SW 1271 (cell line): Measurements from ENCODE around the gene KRTAP10-10.
"Not testable (repeated sequence)": the region's sequence is repeated elsewhere in the genome, so short reads cannot be mapped to it uniquely, and the experiment has no call there.

ENCODE experiments used
- DNase-seq, 2 experiments: peaks; one replicate each; lab custom pipeline; 2025; lab: John Stamatoyannopoulos, UW

The KRTAP10-10 gene

DNA sequence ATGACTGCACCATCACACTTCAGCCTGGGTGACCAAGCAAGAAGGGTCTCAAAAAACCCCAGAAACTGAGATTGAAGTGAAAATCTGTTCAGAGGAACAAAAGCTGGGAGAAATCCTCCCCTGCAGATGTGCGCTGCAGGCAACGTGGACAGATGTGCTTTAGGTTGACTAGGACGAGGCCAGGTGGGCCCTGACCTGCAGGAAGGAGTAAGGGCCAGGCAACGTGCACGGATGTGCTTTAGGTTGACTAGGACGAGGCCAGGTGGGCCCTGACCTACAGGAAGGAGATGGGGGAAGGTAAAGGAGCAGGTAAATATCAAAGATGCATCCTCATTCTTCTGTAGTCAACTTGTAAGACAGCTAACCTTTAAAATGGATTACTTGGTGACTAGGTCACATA, 47.3 kb downstream of the KRTAP10-10 start:
- DNase-seq: no peak

DNA sequence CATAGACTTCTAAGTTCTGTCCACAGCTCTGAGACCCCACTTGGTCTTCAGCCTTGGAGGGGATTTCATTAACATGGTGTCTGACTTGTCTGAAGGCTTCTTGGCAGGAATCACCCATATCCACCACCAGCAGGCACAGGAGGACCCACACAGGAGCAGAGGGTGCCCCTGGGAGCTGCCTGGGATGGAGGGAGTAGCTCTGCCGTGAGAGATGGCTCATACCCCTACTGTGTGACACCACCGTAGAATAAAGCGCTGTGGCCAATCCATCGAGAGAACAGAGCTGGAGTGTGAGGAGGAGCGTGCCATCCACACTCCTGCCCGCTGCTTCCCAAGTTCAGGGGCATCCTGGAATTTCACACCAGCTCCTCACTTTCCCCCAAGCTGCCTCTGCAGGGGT, 47.9 kb downstream of the KRTAP10-10 start:
- not testable (repeated sequence) for DNase-seq

DNA sequence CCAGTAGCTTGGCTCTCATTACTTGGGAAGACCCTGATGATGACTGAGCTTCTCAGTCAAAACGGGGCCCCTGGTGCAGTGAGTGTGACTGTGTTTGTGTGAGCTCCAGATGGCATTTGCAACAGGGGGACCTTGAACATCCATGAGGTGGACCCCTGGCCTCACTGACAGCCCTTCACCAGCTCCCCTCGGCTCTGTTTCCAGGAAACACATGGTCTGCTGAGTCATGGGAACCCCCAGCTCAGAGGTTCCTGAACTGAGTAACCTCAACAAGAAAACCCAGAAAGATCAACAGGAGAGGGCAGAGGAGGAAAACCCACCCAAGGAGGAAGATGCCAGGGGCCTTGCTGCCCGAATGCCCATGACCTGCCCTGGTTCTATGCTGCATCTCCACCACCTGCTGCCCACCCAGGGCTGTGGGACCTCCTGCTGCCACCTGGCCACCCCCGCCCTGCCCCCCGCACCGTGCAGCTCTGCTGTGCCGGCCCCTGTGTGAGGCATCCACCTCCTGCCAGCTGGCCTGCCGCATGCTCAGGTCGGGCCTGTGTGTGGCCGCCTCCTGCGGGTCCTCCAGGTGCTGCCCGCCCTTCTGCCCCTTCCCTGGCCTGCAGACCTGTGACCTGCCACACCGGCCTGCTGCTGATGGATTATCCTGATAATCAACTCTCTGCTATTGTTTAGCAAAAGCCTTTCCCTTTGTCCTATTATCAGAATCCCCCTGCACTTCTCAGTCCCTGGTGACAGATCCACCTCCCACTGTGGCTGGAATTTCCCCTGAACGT, 49.0 kb downstream of the KRTAP10-10 start:
- DNase-seq: no peak

DNA sequence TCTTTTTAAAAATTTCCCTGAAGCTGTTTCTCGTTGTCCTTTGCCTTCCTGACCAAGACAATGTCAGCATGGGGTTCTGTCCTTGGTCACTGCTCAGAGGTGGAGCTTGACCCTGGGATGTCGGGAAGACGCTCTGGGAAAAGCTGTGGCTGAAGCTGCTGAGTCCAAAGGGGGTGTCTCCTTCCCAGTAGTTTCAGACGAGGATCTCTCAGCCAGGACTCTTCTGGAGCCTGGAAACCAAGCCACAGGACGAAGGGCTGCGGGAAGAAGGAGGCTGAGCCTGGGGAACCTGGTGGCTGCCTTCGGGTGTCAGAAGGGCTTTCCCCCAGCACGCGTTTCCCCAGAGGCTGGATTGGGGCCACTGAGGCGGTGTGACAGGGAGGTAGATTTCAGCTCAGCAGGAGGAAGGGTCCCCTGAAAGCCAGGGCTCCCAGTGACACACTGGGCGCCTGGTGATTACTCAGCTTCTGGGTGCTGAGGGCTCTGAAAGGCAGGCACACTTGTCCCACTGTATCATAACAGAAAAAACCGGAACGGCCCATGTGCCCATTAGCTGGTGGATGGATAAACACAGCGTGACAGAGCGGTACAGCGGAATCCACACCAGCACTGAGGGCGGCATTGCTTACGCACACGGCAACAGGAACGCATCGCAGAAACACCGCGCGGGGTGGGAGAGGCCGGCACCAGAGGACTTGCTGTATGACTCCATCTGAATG, 49.8 kb downstream of the KRTAP10-10 start:
- DNase-seq: no peak

DNA sequence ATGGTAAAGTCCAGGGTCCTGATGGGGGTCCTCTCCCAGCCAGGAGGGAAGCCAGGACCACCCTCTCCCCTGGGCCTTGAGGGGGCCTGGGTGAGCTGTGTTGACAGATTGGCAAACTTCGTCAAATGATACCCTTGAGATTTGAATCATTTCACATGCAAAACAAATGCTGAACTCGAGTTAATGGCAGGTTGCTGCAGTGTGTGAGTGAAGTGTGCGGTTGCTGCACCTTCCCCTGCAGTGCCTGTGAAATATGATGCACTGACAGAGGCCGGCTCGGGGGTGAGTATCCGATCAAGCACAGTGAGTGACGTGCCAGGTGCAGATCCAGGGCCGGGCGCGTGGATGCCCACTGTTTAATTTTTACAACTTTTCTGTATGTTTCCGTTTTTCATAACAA, 50.5 kb downstream of the KRTAP10-10 start:
- DNase-seq: no peak
